GM21360 (cell line): ENCODE data around the gene NUP35.

ENCODE experiments used
- ATAC-seq: cut with Tn5 transposase; IDR thresholded peaks from one replicate; pipeline ENCODE4 v1.9.1; 2021; ENCODE audit warnings: mild to moderate bottlenecking, moderate library complexity; ENCODE audit not compliant: unreplicated experiment

NUP35 gene

DNA sequence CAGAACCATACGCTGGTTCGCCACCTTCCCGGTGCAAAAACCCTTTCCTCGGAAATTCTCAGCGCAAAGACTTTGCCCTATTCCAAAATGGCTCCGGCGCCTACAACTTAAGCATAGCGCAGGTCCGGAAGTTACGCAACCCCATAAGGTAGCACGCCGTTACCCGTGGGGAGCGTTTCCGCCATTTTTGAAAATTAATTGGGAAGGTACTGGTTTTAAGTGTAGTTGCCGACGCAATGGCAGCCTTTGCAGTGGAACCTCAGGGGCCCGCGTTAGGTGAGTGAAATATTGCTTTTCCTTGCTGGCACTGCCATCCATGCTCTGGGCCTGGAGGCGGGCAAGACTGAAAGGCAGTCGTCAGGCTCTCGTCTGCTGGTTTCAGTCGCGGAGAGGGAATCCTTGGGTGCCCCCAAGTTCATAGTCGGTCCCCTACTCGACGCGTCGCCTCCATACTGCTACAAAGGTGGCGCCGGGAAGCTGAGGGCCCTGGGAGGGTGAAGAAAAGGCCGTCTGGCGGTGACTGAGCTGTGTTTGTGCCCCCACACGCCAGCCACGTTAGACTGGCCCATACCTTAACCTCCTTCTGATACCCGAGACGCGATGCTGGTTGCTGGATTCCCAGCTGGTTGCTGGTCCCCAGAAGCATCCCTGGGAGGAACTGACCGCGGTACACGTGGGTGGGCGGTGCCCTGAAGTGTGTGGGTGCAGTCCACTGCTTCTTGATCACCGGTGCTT is at the start of gene NUP35:
Gene NUP35 (plus strand): TSS at position 222 of the 735 bp plus-strand sequence. CDS start 15 bp downstream, at position 237.
- ATAC-seq, result peak; percentile 86

DNA sequence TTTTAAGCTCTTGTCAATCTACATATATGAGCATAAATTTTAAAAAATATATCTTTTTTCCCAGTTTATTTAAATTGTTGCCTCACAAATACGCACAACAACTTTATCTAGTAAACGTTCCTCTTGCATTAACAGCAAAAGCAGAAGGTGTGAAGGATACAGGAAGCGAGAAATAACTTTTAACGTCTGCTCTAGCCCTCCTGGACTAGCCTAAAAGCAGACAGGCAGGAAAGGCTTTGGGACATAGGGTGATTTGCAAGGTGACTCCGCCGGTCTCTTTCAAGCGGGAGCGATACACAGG is 46.1 kb upstream of the NUP35 start:
- no peak for ATAC-seq

- ATAC-seq, result peak; percentile 88
Measured at GRCh38 chr2:183078464-183079138, 45.6 kb upstream of the NUP35 start, which contains the start of gene DUSP19. Gene DUSP19, plus strand, starts transcription at chr2:183078747. Its CDS starts 187 bp downstream, at chr2:183078934.

DNA sequence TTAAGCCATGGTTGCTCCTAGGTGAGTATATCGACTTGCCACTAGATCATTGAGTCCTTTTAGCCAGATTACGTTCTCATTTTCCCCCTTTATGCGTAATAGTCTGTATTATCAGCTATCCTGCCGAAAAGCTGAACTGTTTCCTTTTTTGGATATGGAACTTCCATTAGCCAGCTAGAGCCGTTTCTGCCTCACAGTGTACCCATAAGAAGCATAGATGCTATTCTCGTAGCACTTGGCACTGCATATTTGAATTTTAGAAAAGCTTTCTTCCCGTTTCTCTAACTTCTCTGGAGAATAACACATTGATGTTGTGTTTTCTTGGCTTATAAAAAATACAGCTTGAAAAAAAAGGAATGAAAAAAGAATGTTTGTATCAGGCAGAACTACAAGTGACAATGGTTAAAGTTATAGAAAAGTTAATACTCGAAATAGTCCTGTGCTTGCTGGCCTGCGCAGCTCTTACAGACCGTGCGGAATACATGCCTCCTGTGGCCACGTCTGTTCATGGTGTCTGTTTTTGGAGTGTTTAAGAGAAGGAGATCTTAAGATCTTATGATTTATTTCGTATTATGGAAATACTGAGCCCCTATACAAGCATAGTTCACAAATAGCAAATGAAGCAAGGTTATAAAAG is 45.0 kb upstream of the NUP35 start:
- ATAC-seq, result peak; percentile 30

DNA sequence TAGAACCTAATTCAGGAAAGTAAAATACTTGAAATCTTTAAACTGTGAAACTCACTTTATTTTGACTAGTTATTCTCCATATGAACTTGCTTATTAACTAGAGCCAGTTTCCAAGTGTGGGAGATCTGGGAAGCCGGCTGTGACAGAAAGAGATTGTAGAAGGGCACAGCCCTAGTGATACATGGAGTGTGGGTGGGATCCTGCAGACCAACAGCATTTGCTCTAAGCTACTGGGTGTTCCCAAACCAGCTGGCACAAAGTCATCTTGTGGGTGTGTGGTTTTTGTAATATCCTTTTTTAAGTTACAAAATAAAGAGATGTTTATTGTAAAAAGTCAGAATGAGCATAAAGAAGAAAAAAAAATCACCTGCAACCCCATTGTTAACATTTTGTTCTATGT is 42.3 kb upstream of the NUP35 start:
- no peak for ATAC-seq

DNA sequence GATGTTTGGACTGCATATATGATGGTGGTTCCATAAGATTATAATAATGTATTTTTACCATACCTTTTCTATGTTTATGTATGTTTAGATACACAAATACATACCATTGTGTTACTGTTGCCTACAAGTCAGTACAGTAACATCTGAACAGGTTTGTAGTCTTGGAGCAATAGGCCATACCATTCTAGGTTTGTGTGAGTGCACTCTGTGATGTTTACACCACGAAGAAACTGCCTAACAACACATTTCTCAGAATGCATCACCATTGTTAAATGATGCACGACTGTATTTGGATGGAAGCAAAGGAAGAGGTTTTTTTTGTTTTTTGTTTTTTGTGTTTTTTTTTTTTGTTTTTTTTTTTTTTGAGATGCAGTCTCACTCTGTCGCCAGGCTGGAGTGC is 36.2 kb upstream of the NUP35 start:
- no peak for ATAC-seq

- ATAC-seq, result peak; percentile 52
Measured at GRCh38 chr2:183089192-183089851, 34.9 kb upstream of the NUP35 start.

DNA sequence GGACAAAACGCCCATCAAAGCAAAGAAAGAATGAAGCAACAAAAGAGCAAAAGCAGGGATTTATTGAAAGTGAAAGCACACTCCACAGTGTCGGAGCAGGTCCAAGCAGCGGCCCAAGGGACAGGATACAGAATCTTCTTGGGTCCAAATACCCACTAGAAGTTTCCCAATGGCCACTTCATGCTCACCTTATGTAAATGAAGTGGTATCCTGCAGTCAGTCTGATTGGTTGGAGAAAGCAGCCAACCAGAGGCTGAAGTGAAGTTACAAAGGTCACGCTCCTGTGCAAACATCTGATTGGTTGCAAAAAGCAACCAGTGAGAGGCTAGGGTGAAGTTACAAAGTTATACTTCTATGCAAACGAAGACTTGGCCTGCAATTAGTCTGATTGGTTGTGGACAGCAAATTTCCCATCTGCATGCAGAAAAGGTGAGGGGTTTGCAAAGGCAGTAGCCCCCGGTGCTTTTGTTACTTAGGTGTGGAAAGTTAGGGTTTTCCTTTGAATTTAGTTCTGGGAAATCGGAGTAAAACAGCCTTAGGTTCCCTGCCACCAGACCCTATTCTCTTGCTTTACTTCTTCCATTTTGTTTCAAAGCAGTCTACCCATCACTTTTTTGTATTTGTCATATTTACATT is 32.8 kb upstream of the NUP35 start:
- ATAC-seq, result no peak

GRCh38 chr2:183091954-183092345 is 32.3 kb upstream of the NUP35 start:
- no peak for ATAC-seq

- ATAC-seq, result peak; percentile 75
Measured at GRCh38 chr2:183093857-183094657, 30.2 kb upstream of the NUP35 start.

- ATAC-seq, result no peak
Measured at GRCh38 chr2:183105402-183106134, 18.7 kb upstream of the NUP35 start.

GRCh38 chr2:183112577-183112976 is 11.7 kb upstream of the NUP35 start:
- no peak for ATAC-seq

- ATAC-seq, result no peak
Measured at GRCh38 chr2:183113630-183114029, 10.6 kb upstream of the NUP35 start.

DNA sequence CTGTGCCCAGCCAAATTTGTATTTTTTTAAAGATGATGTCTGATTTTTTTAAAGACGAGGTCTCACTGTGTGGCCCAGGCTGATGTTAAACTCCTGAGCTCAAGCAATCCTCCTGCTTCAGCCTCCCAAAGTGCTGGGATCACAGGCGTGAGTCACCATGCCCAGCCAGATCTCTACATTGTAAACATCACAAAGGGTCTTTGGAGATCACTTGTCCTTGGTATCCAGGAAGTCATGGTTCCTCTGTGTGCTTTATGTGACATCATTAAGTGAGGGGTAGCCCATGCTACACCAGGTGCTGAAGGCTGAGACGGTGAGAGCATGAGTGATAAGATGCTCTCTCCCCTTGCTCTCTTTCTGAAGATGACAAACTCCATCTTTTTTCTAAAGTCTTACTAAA is 7.0 kb upstream of the NUP35 start:
- ATAC-seq, result no peak

DNA sequence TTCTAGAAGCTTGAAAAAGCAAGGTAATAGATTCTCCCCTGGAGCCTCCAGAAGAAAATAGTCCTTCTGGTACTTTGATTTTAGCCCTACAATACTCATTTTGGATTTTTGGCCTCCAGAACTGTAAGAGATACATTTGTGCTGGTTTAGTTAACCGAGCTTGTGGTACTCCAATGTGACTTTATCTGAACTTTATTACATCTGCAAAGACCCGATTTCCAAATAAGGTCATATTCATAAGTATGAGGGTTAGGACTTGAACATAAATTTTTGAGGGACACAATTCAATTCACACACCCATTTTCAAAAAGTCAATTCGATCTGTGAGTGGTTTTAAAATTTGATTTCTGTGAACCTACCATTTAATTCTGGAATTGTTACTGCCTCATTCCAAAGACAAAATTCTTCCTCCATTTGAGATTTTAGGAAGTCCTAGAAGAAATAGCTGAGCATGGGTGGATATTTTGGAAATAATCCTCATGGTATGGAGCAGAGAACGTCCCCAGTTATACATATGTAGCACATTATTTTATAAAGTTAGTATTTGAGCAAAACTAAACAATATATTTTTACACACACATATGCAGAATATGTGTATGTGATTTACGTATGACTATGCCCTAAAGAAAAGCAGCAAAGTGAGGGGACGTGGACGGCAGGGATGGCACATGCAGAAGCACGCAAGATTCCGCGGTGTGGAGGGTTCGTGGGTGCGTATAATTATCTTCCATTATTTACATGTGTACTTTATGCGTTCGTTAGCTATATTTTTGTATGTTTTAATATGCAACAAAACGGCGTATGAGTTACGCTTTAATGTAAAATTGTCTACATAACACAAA is 905 bp upstream of the NUP35 start:
- no peak for ATAC-seq

DNA sequence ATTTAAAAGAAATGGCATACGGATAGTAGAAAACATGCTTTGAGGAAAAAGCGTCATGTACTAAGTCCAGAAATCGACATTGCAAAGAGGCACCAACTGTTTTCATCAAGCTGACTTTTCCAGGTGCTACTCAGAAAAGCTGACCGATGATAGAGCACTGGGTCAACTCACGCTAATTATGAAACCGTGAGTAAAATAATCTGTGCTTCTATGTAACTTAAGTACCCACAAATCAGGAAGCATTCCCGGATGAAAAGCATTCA is 353 bp upstream of the NUP35 start:
- peak; percentile 30 for ATAC-seq

DNA sequence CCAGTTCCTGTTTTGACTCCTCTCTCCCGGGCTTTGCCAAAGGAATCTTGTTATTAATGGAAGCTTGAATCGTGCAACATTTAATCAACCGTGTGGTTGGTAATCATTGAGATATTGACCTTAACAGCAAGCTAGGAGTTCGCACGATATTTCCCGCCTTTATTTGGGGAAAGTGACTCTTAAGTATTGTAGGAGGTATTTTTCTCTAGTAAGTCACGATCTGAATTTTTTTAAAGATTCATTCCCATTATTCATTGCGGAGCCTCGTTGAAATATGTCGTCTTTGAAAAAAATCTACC is 663 bp downstream of the NUP35 start:
- ATAC-seq, result no peak

- ATAC-seq, result no peak
Measured at GRCh38 chr2:183125659-183126341, 1.6 kb downstream of the NUP35 start.

- no peak for ATAC-seq
Measured at GRCh38 chr2:183126635-183127034, 2.4 kb downstream of the NUP35 start.
